ENCODE measurements around the gene DOCK7.

DNA sequence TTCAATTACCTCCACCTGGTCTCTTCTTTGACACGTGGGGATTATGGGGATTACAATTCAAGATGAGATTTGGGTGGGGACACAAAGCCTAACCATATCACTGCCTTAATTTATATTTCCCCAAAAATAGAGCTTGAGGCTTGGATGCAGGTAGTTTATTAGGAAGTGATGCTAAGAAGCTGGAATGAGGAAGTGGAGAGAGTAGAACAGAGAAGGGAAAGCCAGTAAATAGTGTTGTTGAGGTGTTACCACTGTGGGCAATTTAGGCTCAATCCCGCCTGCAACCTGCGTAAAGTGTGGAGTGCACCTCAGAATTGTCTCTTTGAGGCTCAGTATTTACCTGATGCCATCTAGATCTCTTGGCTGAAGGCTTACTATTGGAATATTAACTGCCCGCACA is 4.9 kb upstream of the DOCK7 start:
- TF ChIP-seq TAF1 (IDR thresholded peaks at IDR 0.05; ENCODE audit: borderline replicate concordance, insufficient read depth, low read length) (no peak), POLR2AphosphoS5 (IDR thresholded peaks at IDR 0.05; ENCODE audit: low read depth, low read length) (no peak), SIN3A (IDR thresholded peaks at IDR 0.05; ENCODE audit: borderline replicate concordance, insufficient read depth, low read length) (no peak)
- TF ChIP-seq, protein P1, sequence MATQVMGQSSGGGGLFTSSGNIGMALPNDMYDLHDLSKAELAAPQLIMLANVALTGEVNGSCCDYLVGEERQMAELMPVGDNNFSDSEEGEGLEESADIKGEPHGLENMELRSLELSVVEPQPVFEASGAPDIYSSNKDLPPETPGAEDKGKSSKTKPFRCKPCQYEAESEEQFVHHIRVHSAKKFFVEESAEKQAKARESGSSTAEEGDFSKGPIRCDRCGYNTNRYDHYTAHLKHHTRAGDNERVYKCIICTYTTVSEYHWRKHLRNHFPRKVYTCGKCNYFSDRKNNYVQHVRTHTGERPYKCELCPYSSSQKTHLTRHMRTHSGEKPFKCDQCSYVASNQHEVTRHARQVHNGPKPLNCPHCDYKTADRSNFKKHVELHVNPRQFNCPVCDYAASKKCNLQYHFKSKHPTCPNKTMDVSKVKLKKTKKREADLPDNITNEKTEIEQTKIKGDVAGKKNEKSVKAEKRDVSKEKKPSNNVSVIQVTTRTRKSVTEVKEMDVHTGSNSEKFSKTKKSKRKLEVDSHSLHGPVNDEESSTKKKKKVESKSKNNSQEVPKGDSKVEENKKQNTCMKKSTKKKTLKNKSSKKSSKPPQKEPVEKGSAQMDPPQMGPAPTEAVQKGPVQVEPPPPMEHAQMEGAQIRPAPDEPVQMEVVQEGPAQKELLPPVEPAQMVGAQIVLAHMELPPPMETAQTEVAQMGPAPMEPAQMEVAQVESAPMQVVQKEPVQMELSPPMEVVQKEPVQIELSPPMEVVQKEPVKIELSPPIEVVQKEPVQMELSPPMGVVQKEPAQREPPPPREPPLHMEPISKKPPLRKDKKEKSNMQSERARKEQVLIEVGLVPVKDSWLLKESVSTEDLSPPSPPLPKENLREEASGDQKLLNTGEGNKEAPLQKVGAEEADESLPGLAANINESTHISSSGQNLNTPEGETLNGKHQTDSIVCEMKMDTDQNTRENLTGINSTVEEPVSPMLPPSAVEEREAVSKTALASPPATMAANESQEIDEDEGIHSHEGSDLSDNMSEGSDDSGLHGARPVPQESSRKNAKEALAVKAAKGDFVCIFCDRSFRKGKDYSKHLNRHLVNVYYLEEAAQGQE (IDR thresholded peaks at IDR 0.05; ENCODE audit: insufficient read depth in 1 of 2, low read depth in 2 of 2, low read length in 2 of 2) = no peak

Measured in PFSK-1 (cell line).